HG03442 (cell line): ENCODE results near the gene NLRC3.
A peak's percentile ranks its signal among the peaks of the same experiment; 100 is the strongest.

Experiments
- ATAC-seq: cut with Tn5 transposase; IDR thresholded peaks from one replicate; pipeline ENCODE4 v1.9.1; 2021; ENCODE audit warnings: mild to moderate bottlenecking, moderate library complexity; ENCODE audit not compliant: unreplicated experiment

Gene NLRC3

DNA sequence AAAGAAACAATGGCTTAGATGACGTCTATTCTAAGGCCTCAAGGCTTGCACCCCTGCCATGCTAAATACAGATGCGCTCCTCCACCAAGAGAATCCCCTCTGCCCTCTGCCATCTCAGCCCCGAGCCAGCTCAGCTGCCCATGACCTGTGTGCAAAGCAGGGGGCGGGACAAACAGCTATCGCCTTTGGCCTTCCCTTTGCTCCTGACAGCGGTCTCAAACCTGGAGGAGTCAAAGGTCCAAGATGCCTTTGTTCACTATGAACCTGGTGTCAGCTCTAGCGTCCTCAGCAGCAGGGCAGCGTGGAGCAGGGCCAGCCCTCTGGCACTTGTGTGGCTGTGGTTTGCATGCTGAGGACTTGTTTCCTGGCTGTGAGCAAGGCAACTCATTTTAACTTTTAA, 21.9 kb upstream of the NLRC3 start:
- ATAC-seq, result no peak

DNA sequence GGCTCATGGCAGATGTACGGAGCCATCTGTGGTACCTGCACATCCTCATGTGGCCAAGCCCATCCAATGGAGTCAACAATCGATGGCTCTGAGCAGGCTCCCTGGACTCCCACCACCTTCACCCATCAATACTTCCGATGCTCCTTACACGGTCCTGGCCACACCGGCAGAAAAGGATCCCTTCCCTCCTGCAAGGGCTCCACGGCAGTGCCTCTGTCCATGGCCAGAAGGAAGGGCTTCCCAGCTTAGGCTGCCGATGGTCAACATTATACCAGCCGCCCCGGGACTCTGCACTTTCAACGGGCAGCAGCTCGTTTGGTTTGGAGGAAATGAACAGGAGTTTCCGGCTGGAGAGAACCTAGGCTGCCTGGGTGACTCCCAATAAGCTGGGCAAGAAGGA, 21.0 kb upstream of the NLRC3 start:
- ATAC-seq, result no peak

DNA sequence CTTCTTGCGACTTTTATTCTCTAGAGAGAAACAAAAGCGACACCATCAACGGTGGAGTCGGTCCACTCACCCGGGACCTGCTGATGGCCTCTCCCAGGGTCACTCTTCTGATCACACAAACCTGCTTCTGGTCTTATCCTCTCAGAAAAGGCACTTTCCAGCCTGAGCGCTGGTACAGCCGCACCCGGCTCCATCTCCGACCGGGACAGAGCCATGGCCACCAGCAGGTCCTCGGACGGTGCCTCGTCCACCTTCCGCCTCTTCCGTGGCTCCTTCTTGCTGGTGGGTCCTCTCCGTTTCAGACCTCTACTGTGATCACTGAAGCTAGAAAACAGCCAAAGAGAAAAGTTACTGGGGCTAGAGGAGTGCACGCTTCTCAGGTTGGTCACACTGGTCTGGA, 20.5 kb upstream of the NLRC3 start:
- ATAC-seq, result no peak

DNA sequence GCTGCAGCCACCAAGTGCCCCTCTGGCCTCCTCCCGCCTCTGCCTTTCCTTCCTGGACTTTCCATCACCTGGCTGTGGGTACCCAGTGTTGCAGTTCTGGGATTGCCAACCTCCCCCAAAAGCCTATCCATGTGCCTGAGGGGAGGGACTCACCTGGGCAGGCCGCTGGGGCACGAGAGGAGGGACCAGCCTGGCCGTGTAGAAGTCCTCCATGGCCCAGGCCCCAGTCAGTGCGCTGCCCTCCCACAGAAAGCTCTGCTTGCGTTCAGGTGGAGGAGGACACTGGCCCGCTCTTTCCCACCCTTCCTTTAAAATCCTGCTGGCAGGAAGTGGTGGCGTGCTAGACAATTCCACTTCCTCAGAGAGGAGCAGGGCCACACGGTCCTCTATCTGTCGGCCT, 20.0 kb upstream of the NLRC3 start:
- ATAC-seq, result no peak

DNA sequence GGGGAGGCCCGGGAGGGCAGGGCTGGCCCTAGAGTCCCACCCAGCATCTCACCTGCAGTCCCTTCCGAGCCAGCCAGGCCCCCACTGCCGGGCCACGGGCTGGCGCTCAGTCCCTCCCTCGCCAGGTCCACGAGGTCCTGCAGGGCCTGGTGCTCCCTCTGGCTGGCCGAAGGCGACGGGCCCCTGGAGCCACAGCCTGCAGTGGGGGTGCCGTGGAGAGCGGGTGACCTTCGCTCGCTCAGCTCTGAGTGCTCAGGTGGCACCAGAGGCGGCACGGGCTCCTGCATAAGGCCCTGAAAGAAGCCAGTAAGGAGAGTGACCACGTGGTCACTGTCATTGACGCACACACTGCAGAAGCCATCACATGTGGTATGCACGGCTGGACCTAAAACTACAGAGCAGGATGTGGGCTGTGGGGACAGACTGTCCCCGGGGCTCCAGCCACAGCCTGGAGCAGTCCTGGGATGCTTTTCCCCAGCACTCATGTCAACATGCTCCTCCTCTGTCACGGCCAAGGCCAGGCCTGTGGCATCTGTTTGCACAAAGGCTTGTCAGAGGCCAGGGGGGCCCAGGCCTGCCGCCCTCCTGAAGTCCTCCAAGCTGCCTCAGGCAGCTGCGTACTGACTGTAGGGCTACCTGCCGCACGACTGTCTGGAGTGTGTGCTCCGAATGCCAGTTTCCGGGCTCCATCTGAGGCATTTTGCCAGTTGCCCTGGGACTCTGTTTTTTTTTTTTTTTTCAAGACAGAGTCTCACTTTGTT, 19.1 kb upstream of the NLRC3 start:
- ATAC-seq, result no peak

DNA sequence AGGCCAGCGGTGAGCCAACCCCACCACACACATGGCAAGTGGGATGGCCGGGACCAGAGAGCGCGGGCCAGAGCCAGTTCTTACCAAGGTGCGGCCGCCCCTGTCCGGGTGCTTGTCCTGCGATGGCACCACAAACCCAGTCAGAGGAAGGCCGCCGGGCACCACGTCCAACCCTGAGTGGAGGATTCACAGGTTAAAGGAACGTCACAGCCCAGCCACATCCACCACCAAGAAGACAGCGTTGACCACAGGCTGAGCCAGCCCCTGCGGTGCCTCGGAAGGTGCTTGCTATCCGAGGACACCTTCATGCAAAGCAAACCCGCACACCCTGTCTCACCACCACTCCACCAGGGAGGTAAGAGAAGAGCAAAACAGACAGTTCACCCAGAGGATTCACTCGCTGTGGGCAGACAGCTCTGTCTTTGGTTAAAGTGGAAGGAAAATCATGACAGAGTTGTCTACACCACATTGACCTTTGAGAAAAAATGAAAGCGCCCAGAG, 18.4 kb upstream of the NLRC3 start:
- ATAC-seq, result no peak

DNA sequence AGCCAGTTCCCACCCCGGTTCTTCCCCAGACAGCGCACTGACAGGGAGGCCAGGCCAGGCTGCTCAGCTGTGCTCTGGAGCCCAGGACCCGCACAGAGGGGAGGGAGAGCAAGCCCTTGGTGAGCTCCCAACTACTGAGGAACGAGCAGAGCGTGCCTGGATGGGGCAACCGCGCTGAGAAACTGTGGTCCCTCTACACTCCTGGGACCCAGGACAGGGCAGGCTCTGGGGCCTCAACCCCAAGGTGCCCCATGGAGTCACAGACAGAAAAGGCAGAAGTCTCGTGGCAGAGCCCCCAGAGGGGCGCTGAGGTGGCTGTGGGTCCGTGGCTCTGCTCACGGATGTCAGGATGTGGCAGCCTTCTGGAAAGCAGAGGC, 17.9 kb upstream of the NLRC3 start:
- no peak for ATAC-seq

DNA sequence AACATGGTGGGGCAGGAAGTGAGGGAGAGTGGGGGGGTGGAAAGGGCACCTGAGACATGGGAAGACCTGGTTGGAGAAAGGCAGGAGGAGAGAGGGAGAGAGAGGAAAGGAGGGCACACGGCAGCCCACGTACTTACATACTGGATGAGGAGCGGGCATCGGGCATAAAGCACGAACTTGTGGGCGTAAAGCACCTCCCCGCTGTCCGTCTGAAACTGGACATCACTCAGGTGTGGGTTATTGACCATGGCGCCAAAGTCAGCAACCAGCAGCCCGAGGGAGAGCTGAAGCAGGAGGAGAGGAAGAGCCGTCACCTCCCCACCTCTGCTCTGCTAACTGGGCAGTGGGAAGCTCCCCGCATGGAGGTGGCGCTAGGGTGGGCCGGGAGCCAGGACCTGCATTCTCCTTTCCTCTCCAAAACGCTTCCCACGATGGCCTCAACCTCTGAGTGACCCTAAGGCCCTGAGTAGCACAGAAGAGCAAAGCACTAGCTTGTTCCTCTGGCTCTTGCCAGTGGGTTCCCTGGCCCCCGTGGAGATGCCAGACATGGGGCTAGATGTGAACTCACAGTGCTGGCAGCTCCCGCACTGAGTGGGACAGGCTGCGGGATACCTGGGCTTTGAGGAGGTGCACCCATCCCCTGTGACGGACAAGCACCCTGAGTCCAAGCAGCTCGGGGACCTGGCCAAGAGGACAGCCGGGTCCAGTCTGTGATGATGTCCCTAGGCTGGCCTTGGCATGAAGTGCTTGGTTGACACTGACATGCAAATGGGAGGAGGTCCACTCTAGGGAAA, 17.3 kb upstream of the NLRC3 start:
- ATAC-seq, result no peak

DNA sequence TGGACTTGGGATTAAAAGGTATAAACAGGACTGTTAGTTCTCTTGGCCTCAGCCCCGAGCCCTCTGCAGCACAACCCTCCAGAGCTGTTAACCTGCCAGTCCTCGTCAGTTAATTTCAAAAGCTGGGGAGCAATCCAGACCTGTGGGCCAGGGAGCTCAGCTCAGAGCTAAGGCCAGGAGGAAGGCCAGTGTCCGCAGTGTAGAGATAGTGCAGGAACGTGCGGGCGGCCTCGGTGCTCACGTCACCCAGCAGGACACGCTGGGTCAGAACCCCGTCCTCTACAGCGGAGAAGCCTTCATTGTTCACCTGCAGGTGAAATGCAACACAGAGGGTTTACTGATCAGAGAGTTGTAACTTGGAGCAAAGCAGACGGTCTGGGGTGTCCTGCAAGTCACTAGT, 15.4 kb upstream of the NLRC3 start:
- ATAC-seq, result no peak

DNA sequence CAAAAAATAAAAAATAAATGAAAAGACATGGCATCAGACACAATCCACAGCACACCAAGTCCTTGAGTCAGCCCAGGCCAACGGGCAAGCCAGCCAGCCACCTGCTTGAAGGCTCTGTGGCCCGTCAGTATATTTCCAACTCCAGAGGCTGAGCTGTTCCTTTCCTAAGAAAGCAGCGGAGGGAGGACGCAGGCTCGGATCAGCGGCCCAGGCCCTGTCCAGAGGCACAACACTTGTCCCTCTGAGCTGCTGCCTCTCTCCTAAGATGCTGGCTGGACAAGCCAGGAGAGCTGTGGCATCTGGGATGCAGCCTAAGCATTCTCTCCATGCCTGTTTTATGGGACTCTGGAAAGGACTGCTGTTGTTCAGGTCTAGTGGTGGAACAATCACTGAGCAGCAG, 14.8 kb upstream of the NLRC3 start:
- no peak for ATAC-seq

DNA sequence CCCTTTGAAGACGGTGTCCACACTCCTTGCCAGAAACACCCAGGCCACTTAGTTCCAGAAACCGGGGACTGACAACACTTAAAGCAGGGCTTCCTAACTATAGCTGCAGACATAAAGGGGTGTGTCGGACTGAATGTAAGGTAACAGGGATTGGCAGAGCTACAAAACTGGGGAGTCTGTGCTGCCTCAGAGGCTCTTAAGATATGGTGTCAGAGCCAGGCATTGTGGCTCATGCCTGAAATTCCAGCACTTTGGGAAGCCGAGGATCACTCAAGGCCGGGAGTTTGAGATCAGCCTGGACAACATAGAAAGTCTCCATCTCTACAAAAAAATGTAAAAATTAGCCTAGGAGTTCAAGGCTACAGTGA, 14.2 kb upstream of the NLRC3 start:
- ATAC-seq, result no peak

DNA sequence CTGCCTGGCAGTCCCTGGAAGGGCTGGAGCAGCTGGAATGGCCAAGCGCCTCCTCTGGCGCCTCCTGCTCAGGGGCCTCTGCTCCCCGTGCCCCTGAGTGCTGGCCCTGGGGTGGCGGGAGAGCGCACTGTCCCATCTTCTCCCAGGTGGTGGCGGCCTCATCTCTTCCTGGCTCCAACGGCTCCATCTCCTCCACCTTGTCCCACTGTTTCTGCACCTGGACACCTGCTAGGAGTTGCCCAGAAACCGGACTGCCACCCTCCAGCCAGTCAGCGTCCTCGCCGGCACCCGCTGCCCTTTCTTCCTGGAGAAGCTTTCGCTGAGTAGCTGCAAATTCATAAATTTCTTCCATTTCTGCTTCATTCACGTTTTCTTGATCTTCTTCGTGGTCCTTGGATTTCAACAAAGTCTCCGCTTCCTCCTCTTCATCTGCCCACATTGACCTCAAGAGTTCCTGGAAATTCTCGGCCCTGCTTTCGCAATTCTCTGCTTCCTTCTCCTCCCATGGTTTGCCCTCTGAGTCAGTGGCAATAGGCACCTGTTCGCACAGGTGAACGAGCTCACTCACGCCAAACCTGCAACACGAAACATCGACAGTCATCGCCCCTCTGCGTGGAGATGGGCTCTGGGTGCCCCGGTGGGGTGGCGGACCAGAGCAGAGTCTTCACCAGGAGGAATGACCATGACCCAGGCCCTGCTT, 13.7 kb upstream of the NLRC3 start:
- ATAC-seq, result no peak

DNA sequence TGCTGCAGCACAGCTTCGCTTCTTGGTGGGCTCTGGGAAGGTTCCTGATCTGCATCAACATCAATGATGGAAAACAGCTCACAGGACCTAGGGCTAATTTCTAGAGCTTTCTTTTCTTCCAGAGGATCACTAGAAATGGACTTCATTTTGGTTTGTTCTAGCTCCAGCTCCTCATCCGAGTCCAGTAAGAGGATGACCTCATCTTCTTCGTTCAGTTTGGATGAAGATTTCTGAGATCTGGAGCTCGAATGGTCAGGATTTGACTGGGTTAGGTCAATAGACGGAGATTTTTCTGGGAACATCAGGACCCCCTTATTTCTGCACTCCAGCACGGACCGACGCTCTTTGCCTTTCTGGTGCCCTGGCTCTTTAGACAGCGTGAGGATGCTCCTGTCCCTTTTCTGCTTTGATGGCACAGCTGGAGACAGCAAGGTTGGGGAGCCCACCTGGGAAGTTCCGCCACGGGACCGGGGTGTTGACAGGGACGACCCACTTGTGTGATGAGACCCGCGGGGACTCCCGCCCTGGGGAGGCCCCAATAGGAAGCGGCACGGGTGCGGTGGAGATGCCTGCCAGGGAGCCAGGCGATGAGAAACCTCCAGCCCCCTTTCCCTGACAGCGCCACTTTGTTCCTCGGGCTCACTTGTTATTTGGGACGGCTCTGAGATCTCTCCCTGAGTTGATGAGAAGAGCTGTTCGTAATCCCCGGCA, 12.9 kb upstream of the NLRC3 start:
- ATAC-seq, result no peak

DNA sequence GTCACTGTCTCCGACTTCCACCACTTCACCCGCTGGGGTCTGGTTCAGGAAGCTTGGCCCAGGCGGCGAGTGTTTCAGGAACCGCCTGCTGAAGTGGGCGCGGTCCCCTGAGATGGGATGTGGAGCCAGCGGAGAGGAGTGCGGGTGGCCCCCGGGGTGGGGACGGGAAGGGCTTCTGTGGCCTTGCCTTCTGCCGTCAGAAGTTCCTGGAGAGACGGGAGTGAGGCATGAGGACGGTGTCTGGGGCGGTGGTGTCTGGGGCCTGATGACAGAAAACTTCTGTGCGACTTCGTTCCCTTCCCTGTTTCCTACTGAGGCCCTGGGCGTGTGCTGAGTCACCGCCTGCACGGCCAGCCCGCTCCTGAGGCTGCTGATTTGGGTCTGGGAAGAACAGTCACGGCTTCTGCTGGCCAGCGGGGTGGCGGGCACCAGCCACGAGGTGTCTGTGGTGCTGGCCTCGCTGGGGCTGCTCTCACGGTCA, 12.3 kb upstream of the NLRC3 start:
- no peak for ATAC-seq

DNA sequence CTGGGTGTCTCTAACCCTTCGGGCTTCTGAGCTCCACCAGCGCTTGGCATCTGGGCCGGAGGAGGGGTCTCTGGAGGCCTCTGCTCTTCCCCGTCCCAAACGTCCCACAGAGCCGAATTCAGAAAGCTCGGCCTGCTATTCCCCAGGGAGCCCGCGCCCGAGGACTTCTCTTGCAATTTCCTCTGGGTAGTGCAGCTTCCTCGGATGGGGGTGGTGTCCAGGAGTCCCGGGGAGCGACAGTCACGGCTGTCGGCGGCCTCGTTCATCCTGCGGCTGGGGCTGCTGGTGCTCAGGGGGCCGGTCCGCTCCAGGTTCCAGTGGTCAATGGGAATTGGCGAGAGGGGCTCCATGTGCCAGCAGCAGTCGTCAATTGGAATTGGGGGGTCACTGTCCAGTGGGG, 11.8 kb upstream of the NLRC3 start:
- ATAC-seq, result no peak

DNA sequence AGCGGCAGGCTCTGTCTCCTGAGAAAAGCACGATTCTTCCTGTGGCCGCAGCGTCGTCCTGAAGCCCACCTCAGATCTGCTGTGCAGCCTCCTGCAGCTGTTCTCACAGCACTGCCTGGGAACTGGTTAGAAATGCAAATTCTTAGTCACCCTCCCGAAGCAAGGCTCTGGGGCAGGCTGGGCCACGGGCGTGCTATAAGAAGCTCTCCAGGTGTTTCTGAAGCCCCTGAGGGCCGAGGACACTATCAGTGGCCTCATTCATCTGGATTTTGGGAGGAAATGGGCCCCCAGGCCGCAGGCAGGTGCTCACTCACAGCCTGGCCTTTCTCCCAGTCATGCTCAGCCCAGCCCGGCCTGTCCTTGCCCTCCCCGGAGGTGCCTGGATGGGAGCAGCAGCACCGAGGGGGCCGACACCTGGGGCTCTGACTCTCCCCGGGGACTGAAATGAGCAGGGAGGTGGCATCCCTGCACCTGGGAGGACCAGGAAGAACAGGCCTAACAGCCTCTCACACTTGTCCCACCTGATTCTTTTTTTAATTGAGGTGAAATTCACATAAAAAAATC, 10.4 kb upstream of the NLRC3 start:
- ATAC-seq, result peak; percentile 61

DNA sequence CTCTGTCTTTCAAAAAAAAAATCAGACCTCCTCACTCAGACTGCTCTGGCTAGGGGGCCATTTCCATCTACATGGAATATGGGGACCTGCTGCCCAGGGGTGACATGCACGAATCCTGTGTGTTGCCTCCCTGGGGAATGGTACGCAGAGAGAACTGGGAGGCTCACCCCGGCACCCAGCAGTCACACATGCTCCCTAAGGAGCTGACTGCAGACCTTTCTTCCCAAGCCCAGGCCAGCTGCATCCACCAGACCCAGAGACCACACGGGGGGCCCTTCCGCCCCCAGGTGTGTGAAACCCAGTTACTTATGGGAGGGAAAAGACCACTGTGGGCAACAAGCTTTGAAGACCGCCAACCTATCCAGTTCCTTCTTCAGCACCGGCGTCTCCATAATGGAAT, 7.2 kb upstream of the NLRC3 start:
- no peak for ATAC-seq

DNA sequence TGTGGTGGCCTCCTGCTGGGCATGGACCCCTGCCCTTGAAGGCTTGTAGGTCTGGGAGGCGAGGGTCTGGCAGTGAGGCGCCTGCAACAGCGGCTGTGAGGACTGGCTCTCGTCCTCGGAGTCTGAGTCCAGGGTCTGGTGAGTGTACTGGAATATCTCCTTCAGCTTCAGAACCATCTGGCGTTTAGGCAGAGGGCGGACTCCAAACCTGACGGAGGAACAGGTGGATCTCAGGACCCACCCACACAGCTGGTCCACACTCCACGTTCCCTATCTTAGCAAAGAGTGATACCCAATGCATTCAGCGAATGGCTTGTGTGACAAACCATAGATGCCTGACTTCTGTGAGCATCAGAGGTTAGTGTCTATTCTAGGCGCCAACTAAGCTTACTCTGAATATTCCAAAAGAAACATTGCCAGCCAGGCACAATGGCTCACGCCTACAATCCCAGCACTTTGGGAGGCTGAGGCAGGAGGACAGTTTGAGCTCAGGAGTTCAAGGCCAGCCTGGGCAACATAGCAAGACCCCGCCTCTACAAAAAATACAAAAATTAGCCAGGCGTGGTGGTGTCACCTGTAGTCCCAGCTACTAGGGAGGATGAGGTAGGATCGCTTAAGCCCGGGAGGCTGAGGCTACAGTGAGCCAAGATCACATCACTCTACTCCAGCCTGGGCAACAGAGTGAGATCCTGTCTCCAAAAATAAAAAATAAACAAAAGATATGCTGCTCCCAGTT, 6.3 kb upstream of the NLRC3 start:
- no peak for ATAC-seq

DNA sequence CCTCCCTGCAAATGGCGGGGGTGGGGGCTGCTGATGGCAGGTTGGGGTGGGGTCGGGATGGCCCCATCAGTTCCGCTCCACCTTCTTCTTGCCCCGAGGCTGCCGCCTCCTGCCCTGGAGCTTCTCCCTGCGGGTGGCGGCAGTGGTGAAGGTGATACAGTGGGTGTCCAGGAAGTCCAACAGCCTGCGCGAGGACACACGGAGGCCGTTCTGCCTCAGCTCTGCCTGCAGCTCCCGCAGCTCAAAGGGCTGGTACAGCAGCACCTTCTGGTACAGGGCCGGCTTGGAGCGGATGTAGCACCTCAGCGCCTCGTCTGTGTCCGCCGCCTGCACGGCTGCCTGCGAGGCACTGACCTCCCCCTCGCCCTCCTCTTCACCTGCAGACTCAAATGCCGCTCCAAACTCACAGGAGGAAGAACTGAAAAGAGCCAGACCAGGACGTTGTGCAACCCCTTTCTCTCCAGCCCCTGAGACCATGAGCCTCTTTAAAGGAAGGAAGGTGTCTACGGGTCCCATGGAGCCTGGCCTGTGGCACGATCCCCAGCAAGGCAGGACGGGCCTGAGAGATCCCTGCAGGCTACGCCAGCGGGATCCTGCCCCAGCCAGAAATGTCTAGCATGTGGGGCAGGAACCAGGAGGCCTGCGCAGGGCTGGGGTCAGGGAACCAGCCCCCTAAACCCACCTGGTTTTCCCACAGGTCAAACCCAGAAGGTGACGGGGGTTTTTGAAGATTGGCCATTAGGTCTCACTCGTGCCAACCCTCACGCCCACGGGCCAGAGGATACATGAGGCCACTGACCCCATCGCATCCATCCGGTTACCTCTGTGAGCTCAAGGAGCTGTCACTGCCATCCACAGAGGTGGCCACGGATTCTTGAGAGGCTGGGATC, 5.3 kb upstream of the NLRC3 start:
- no peak for ATAC-seq
